CD1c-positive myeloid dendritic cell (primary cell): ENCODE results near the gene SPDYE2.
"Not testable (repeated sequence)": the region's sequence is repeated elsewhere in the genome, so short reads cannot be mapped to it uniquely, and the experiment has no call there.

Source experiments
- DNase-seq: peaks from one replicate; pipeline ENCODE4 v3.0.0-alpha.2; 2016; ENCODE audit errors: extremely low spot score

The SPDYE2 gene, protein sequence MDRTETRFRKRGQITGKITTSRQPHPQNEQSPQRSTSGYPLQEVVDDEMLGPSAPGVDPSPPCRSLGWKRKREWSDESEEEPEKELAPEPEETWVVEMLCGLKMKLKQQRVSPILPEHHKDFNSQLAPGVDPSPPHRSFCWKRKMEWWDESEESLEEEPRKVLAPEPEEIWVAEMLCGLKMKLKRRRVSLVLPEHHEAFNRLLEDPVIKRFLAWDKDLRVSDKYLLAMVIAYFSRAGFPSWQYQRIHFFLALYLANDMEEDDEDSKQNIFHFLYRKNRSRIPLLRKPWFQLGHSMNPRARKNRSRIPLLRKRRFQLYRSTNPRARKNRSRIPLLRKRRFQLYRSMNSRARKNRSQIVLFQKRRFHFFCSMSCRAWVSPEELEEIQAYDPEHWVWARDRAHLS

GRCh38 chr7:102550808-102551422 is at the start of gene SPDYE2:
TSS of gene SPDYE2 (plus strand) at chr7:102551226. CDS start at chr7:102553256, 2,030 bp downstream.
- DNase-seq = not testable (repeated sequence)

GRCh38 chr7:102503141-102503540 is 47.9 kb upstream of the SPDYE2 start:
- DNase-seq = not testable (repeated sequence)

DNA sequence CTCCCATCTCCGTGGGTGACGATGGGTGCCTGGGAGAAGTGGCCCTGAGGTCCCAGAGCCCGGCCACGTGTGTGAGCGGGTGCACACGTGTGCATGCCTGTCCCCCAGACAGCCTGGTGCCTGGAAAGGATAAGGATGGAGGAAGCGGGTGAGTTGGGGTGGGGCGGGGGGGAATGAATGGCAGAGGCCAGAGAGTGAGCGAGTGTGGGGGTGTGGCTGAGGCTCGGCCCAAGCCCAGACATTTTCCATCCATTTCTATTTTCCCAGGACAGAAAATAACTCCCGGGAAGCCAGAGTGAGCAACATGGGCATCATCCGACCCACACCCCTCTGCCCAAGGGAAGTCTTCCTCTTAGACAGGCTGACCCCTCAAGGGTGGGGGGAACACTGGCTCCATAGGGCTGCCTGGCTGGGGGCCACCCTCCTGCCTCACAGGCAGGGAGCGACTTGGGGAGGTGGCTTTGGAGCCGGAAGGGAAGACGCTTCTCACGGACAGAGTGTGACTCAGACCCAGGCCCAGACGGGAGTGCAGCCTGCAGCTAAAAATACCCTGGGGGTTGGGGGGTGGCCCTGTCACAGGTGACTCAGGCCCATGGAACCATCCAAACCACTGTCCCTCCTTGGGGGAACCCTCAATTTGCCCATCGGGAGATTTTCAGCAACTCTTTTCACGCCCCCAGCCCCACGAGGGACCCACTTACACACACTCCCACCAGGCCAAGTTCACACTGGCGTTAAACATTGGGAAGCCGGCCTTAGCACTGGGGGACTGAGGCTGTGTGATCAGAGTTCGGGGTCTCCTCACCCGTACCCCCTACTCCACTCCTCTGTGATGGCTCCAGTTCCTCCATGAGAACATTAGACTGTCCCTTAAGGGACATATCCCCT is 45.5 kb upstream of the SPDYE2 start:
- DNase-seq = not testable (repeated sequence)

- not testable (repeated sequence) for DNase-seq
These were observed 43.5 kb upstream of the SPDYE2 start for GRCh38 chr7:102507410-102508088.

DNA sequence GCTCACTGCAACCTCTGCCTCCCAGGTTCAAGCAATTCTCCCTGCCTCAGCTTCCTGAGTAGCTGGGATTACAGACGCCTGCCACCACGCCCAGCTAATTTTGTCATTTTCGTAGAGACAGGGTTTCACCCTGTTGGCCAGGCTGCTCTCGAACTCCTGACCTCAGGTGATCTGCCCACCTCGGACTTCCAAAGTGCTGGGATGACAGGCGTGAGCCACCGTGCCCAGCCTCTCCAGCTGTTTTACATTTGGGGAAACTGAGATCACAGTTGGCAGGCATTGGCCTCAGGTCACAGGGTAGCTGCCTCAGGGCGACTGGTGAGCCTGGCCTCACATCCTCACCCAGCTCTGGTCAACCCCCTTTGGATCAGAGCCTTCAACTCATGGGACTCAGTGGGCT is 40.5 kb upstream of the SPDYE2 start:
- DNase-seq = not testable (repeated sequence)

DNA sequence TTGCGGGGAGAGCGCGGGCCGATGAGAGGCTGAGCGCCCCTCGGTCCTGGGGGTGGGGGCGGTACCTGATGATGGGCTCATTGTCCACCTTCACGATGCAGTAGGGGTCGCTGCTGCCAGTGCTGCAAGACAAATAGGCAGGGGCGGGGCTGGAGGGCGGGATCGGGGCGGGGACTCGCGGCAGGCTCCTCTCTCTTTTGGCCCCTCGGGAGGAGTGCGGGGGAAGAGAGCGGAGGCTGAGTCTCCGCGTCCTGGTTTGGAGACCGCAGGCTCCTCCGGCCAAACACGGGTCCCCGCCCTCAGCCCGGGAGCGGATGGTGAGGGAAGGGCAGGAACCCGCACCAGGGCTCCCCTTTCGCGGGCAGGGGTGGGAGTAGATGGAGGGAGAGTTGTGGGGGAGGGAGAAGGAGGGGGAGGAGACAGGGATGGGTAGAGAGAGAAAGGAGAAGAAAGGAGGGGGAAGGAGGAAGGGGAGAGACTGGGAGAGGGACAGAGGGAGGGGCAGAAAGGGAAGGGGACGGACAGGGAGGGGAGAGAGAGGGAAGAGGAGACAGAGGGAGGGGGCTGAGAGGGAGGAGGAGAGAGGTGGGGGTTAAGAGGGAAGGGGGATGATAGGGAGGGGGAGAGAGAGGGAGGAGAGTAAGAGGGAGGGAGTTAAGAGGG is 39.0 kb upstream of the SPDYE2 start:
- DNase-seq = not testable (repeated sequence)

- peak; percentile 19 for DNase-seq
These were observed 38.3 kb upstream of the SPDYE2 start for GRCh38 chr7:102512642-102513221.

- not testable (repeated sequence) for DNase-seq
These were observed 35.9 kb upstream of the SPDYE2 start for GRCh38 chr7:102514881-102515721.

- DNase-seq = not testable (repeated sequence)
These were observed 35.1 kb upstream of the SPDYE2 start for GRCh38 chr7:102515889-102516288.

DNA sequence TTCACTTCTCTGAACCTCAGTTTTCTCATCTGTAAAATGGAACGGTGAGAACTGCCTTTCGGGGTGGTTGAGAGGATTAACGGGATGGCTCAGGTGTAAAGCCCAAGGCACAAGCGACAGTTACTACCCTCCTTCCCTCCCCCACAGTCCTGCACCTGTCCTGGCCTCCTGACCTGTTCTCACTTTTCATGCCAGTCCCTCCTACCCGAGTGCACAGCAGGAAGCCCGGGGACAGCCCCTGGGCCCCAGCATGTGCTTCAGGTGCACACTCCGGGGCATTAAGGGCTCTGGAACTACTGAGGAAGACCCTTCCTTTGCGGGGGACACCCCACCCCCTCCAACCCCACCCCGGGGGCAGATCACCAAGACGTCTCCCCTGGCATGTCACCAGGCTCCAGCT is 34.1 kb upstream of the SPDYE2 start:
- DNase-seq = not testable (repeated sequence)

DNA sequence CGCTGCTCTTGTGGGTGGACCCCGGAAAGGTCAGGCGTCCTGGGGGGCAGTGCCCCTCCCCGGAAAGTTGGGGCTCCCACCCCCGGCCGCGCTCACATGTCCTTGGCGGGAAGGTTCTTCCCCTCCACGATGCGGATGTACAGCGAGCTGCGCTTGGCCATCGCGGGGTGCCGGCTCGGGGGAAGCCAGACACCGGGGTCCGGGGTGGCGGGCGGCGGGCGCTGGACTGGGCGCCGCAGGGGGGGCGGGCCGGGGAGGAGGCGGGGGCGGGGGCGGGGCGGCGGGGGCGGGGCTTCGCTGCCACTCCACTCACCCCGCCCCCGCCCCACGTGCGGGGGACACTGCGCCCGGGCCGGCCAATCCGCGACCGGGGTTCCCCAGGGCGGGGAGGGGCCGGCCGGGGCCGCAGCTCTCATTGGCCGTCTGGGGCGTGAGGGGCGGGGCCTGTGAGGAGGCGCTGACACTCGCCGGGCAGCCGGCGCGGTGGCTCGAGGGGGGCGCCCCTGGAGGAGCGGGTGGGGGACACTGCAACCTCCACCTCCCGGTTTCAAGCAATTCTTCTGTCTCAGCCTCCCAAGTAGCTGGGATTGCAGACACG is 33.4 kb upstream of the SPDYE2 start, which contains the start of gene RASA4B:
TSS of gene RASA4B (minus strand) at position 228 of the 598 bp plus-strand sequence. CDS start at position 161, 67 bp downstream.
- peak; percentile 1 for DNase-seq

DNA sequence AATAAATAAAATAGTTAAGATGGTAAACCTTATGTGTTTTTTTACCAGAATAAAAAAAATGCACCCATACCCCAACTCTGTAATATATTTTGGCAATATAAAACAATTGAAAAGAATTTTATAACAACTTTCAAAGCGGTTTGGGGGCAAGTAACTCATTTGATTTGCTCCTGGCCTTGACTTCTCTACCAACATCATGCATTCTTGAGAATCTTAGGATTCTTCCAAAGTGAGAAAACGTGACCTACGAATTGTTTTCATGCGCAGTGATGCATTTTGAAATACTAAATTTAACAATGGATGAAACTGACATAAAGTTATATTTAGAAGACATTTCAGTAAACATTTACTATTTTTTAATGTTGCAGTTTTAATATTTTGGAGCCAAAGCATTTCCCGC is 30.2 kb upstream of the SPDYE2 start:
- DNase-seq = not testable (repeated sequence)

DNA sequence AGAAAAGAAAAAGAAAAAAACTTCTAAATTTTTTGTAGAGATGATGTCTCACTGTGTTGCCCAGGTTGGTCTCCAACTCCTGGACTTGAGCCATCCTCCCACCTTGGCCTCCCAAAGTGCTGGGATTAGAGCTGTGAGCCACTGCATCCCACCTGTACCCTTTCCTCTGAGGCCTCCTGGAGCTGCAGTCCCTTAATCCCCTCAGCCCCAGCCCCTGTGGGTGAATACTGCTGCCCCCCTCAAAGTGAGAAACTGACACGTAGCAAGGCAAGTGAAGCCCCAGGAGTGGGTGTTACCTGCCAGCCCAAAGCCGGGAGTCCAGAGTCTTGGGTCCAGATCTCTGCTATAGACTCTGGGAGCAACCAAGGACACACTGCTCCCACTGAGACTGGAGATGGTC is 26.2 kb upstream of the SPDYE2 start:
- DNase-seq = not testable (repeated sequence)

DNA sequence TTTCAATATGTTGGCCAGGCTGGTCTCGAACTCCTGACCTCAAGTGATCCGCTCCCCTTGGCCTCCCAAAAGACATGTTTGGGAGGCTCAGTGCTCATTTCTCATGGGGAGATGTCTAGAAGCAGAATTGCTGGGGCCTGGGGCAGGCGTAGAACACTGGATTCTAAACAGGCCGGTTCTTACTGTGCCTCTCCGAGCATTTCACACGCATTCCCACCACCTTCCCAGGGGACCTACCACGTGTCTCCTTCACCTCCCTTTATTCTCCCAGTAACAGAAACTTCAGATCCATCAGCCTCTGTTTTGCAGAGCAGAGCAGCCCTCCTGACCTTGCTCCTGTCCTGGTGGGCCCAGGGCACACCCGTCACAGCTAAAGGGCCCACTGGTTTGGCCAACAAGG is 23.8 kb upstream of the SPDYE2 start:
- not testable (repeated sequence) for DNase-seq

GRCh38 chr7:102527822-102528793 is 22.9 kb upstream of the SPDYE2 start:
- not testable (repeated sequence) for DNase-seq

- not testable (repeated sequence) for DNase-seq
These were observed 19.4 kb upstream of the SPDYE2 start for GRCh38 chr7:102531583-102531982.

DNA sequence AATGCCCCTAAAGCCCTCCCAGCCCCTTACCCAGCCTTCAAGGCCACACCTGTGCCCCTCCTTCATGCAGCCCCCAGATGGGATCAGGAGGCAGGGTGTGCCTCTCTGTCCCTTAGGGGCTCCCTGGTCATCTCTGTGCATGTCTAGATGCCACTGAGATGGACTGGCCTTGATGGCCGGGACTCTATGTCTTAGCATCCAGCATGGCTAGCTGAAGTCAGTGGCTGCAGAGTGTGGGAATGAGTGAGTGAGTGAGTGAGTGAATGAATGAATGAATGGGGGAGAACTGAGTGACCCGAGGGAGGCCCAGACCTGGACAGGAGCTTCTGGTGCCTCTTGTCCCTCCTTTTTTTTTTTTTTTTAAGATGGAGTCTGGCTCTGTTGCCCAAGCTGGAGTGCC is 18.9 kb upstream of the SPDYE2 start:
- DNase-seq = not testable (repeated sequence)
